Spleen (tissue), 11 donors: ENCODE data around the gene ASB17. TPM values are rescaled to one million over a fixed set of nuclear protein-coding genes. Genes with fewer than 3 reads are reported as not detected.
A peak's percentile ranks its signal among the peaks of the same experiment; 100 is the strongest.

Experiments
- DNase-seq: peaks from one replicate; pipeline ENCODE4 v3.0.0-alpha.2; 2020
- H3K27ac ChIP-seq, 8 donors: fragments of 200-600 bp; sonication (generic) in 7 of 8; 1 replicate in 4 of 8; 2 replicates in 4 of 8; pipeline versions ENCODE4 v1.5.0 to v1.8.0; 2016 to 2021; ENCODE audit warnings: inconsistent platforms in 4 of 8, mild to moderate bottlenecking in 4 of 8, moderate library complexity in 1 of 8
- H3K27me3 ChIP-seq, 7 donors: fragments of 200-600 bp; sonication (generic) in 6 of 7; replicated peaks in 1 of 7; 1 replicate in 4 of 7; 2 replicates in 3 of 7; pipeline versions ENCODE4 v1.5.0 to v1.8.0; 2016 to 2021; ENCODE audit warnings: inconsistent platforms in 3 of 7, mild to moderate bottlenecking in 1 of 7
- H3K36me3 ChIP-seq, 6 donors: fragments of 200-600 bp; sonication (generic) in 5 of 6; 1 replicate in 4 of 6; 2 replicates in 2 of 6; pipeline versions ENCODE4 v1.5.0 to v1.8.0; 2016 to 2021; ENCODE audit warnings: inconsistent platforms in 2 of 6
- H3K4me1 ChIP-seq, 6 donors: fragments of 200-600 bp; sonication (generic) in 5 of 6; 1 replicate in 3 of 6; 2 replicates in 3 of 6; pipeline versions ENCODE4 v1.5.0 to v1.8.0; 2016 to 2021; ENCODE audit warnings: inconsistent platforms in 3 of 6
- H3K4me3 ChIP-seq, 8 donors: fragments of 200-600 bp; sonication (generic) in 7 of 8; 1 replicate in 4 of 8; 2 replicates in 4 of 8; pipeline versions ENCODE4 v1.5.0 to v1.8.0; 2016 to 2021; ENCODE audit warnings: inconsistent platforms in 4 of 8, mild to moderate bottlenecking in 4 of 8, moderate library complexity in 2 of 8
- H3K9me3 ChIP-seq, 8 donors: fragments of 200-600 bp; sonication (generic) in 7 of 8; 1 replicate in 4 of 8; 2 replicates in 4 of 8; pipeline versions ENCODE4 v1.5.0 to v1.8.0; 2016 to 2021; ENCODE audit warnings: inconsistent platforms in 4 of 8
- CTCF ChIP-seq, 11 experiments: fragments of 200-600 bp in 7 of 11; fragments of 450-650 bp in 4 of 11; sonication (generic) in 4 of 11; IDR thresholded peaks in 8 of 11; conservative IDR thresholded peaks in 3 of 11; 1 replicate in 7 of 11; 2 replicates in 4 of 11; pipeline versions ENCODE4 v1.4.0 to v1.8.0; 2016 to 2021; ENCODE audit warnings: antibody characterized with exemption in 11 of 11, inconsistent platforms in 4 of 11, mild to moderate bottlenecking in 1 of 11
- POLR2A ChIP-seq, 3 donors: fragments of 450-650 bp; IDR thresholded peaks; one replicate each; pipeline ENCODE4 v1.5.1; 2017; ENCODE audit warnings: antibody characterized with exemption in 3 of 3, mild to moderate bottlenecking in 1 of 3
- POLR2AphosphoS5 ChIP-seq, 3 donors: sonication (generic); formaldehyde crosslinking; IDR thresholded peaks; one replicate each; pipeline ENCODE4 v1.5.1; 2017; ENCODE audit warnings: antibody characterized with exemption in 3 of 3
- WGBS, 5 donors: extraction: QIAGEN DNeasy Blood & Tissue Kit in 3 of 5; methylation state at CpG; one replicate each; pipeline versions ENCODE4 v1.1.5 to v1.1.7; 2013 to 2018; 5-methylcytosine and 5-hydroxymethylcytosine counted together
- intact Hi-C: fragments of 100-400 bp; cut with DNase I; formaldehyde crosslinking; loops from one replicate; pipeline ENCODE4 v1.15.0; 2023; ENCODE audit warnings: low total_unique reads
- polyA plus RNA-seq, 3 donors: library from polyadenylated mRNA; stranded (reverse); fragments of 200-250 nt; gene quantifications; one replicate each; pipeline ENCODE4 v1.2.1, GENCODE V29; 2013
- total RNA-seq, 7 donors: library from RNA; depleted of rRNA in 3 of 7; stranded (reverse); fragments of >200 nt in 3 of 7; fragmentation: NEBNext Ultra II Directional in 4 of 7; extraction: Animal tissue kit (Norgen Biotek cat#: 25700) in 4 of 7; gene quantifications; one replicate each; pipeline versions ENCODE4 v1.1.0 to v1.2.1, GENCODE V29; 2016 to 2021
- donor health status: healthy with polysubstance abuse.
- donor health status: DM: no; HTN: no; CAD: no; lungs with moderate emphysema.
- donor health status: DM: no; HTN: no; CAD: no.
- donor health status: Bipolar disorder and iron deficiency.
- donor health status: healthy.
- donor health status: DM: no; HTN: no; CAD: no.
- donor health status: DM: yes; HTN: yes; CAD: no.

The ASB17 gene
- total and polyA plus RNA-seq, 10 donors: 0.32 TPM; not detected in 9

- H3K27ac ChIP-seq: no peak overlapping the region
- no peak for TF ChIP-seq CTCF (IDR thresholded peaks at IDR 0.05 in 8 of 11, conservative IDR thresholded peaks at IDR 0.05 in 3 of 11)
- no peak for TF ChIP-seq POLR2AphosphoS5 (IDR thresholded peaks at IDR 0.05)
- TF ChIP-seq POLR2A (IDR thresholded peaks at IDR 0.05): no peak
- no peak overlapping the region for H3K4me3 ChIP-seq
- H3K27me3 ChIP-seq: no peaks in the 10 kb centered on the region
- DNase-seq: no peak
- H3K4me1 ChIP-seq: no peaks in the 10 kb centered on the region
- intact Hi-C loops: no loop called here
- H3K36me3 ChIP-seq: no peaks in the 10 kb centered on the region
- 85 to 97% (median 92%) methylated on average over 1 of the region's 1 CpG for WGBS, 5 donors
- H3K9me3 ChIP-seq: no peaks in the 10 kb centered on the region
These were observed 9.5 kb downstream of the ASB17 start for GRCh38 chr1:75922698-75923097.

- H3K27me3 ChIP-seq: no peaks in the 10 kb centered on the region
- no peak for TF ChIP-seq CTCF (IDR thresholded peaks at IDR 0.05 in 8 of 11, conservative IDR thresholded peaks at IDR 0.05 in 3 of 11)
- TF ChIP-seq POLR2AphosphoS5 (IDR thresholded peaks at IDR 0.05): no peak
- TF ChIP-seq POLR2A (IDR thresholded peaks at IDR 0.05): no peak
- H3K36me3 ChIP-seq: no peaks in the 10 kb centered on the region
- intact Hi-C loops: no loop called here
- no peak for DNase-seq
- WGBS, 5 donors: 74 to 85% (median 80%) methylated on average over 2 of the region's 2 CpGs
- H3K27ac ChIP-seq: no peak overlapping the region
- no peak overlapping the region for H3K4me3 ChIP-seq
- no peaks in the 10 kb centered on the region for H3K4me1 ChIP-seq
- H3K9me3 ChIP-seq: no peaks in the 10 kb centered on the region
These were observed 15.4 kb downstream of the ASB17 start for GRCh38 chr1:75916834-75917233.

GRCh38 chr1:75908717-75909152 lies 23.5 kb downstream of the ASB17 start:
- no peak for DNase-seq
- Histone ChIP-seq H3K27me3 (no peaks in the 10 kb centered on the region), H3K27ac (no peak overlapping the region), H3K36me3 (no peaks in the 10 kb centered on the region), H3K4me3 (no peak overlapping the region), H3K4me1 (no peaks in the 10 kb centered on the region), H3K9me3 (peaks cover 0 to 23% (median 19%) of the 10 kb centered on the region in 8 donors)
- WGBS, 5 donors: 39 to 67% (median 47%) methylated on average over 2 of the region's 2 CpGs
- intact Hi-C loops: no loop called here
- TF ChIP-seq CTCF (IDR thresholded peaks at IDR 0.05 in 8 of 11, conservative IDR thresholded peaks at IDR 0.05 in 3 of 11): peak in 1 of 11 experiments; percentile 21
- no peak for TF ChIP-seq POLR2AphosphoS5 (IDR thresholded peaks at IDR 0.05)
- no peak for TF ChIP-seq POLR2A (IDR thresholded peaks at IDR 0.05)

GRCh38 chr1:75901371-75901770 lies 30.8 kb downstream of the ASB17 start:
- H3K4me1 ChIP-seq: no peaks in the 10 kb centered on the region
- H3K36me3 ChIP-seq: no peaks in the 10 kb centered on the region
- 51 to 70% (median 60%) methylated on average over 1 of the region's 1 CpG for WGBS, 5 donors
- peaks cover 0 to 5% (median 0%) of the 10 kb centered on the region in 8 donors for H3K9me3 ChIP-seq
- no peak overlapping the region for H3K4me3 ChIP-seq
- intact Hi-C loops: no loop called here
- no peaks in the 10 kb centered on the region for H3K27me3 ChIP-seq
- DNase-seq: no peak
- TF ChIP-seq POLR2AphosphoS5 (IDR thresholded peaks at IDR 0.05) (no peak), POLR2A (IDR thresholded peaks at IDR 0.05) (no peak), CTCF (IDR thresholded peaks at IDR 0.05 in 8 of 11, conservative IDR thresholded peaks at IDR 0.05 in 3 of 11) (no peak)
- H3K27ac ChIP-seq: no peak overlapping the region
